PC-3 (cell line): ENCODE results near the gene RHBDD1. TPM values are rescaled to one million over a fixed set of nuclear protein-coding genes. Genes with fewer than 3 reads are reported as not detected.

Experiments
- ATAC-seq: fragments of 200-7000 bp; cut with Tn5 transposase; 2 replicates; pipeline ENCODE4 v1.9.1; 2020; ENCODE audit warnings: mild to moderate bottlenecking, moderate library complexity
- BruUV-seq: library from RNA; stranded (reverse); fragments of 400-500 nt; replicated peaks from 2 replicates; lab custom pipeline; 2021; lab: Mats Ljungman, UMichigan
- CTCF ChIA-PET: fragments of 300-600 bp; sonication (Branson Sonifier 250); formaldehyde crosslinking; loops from one replicate; lab custom pipeline; 2022; ENCODE audit warnings: antibody characterized with exemption; lab: Charles Lee
- POLR2A ChIA-PET: fragments of 300-600 bp; sonication (Branson Sonifier 250); formaldehyde crosslinking; loops from one replicate; lab custom pipeline; 2022; ENCODE audit warnings: antibody characterized with exemption; ENCODE audit not compliant: unreplicated experiment; lab: Charles Lee
- DNase-seq: peaks from one replicate; pipeline ENCODE4 v3.0.0-alpha.2; 2015
- H2AFZ ChIP-seq: fragments of 300-600 bp; sonication (generic); 2 replicates; pipeline ENCODE4 v1.6.0; 2016; ENCODE audit warnings: antibody characterized with exemption, low read length
- H3F3A ChIP-seq: fragments of 300-600 bp; sonication (generic); one replicate; pipeline ENCODE4 v1.6.0; 2017; ENCODE audit warnings: antibody characterized with exemption, low read length, control low read depth, mild to moderate bottlenecking; ENCODE audit not compliant: unreplicated experiment
- H3K27ac ChIP-seq: fragments of 300-600 bp; sonication (generic); 2 replicates; pipeline ENCODE4 v1.5.1; 2016; ENCODE audit warnings: mild to moderate bottlenecking, low read length
- H3K27me3 ChIP-seq: fragments of 300-600 bp; sonication (generic); 2 replicates; pipeline ENCODE4 v1.6.1; 2016; ENCODE audit warnings: low read length, mixed read lengths
- H3K36me3 ChIP-seq: fragments of 300-600 bp; sonication (generic); 2 replicates; pipeline ENCODE4 v1.6.1; 2016; ENCODE audit warnings: low read depth, mixed run types, low read length, mixed read lengths
- H3K4me1 ChIP-seq: fragments of 300-600 bp; sonication (generic); 2 replicates; pipeline ENCODE4 v1.5.1; 2016; ENCODE audit warnings: low read length; ENCODE audit not compliant: insufficient read depth
- H3K4me2 ChIP-seq: fragments of 300-600 bp; sonication (generic); 2 replicates; pipeline ENCODE4 v1.6.0; 2016; ENCODE audit warnings: low read length
- H3K4me3 ChIP-seq: fragments of 300-600 bp; sonication (generic); 2 replicates; pipeline ENCODE4 v1.5.1; 2016; ENCODE audit warnings: mild to moderate bottlenecking, low read length, mixed read lengths
- H3K79me2 ChIP-seq: fragments of 300-600 bp; sonication (generic); 2 replicates; pipeline ENCODE4 v1.6.1; 2017; ENCODE audit warnings: low read length, mixed read lengths
- H3K9ac ChIP-seq: fragments of 300-600 bp; sonication (generic); 2 replicates; pipeline ENCODE4 v1.6.0; 2016; ENCODE audit warnings: mild to moderate bottlenecking, low read length
- H3K9me2 ChIP-seq: fragments of 300-600 bp; sonication (generic); replicated peaks from 2 replicates; pipeline ENCODE4 v1.6.1; 2016; ENCODE audit warnings: mixed run types, low read length, mixed read lengths
- H3K9me3 ChIP-seq: fragments of 300-600 bp; sonication (generic); 2 replicates; pipeline ENCODE4 v1.6.1; 2016; ENCODE audit warnings: low read length, mixed read lengths
- H4K20me1 ChIP-seq: fragments of 300-600 bp; sonication (generic); 2 replicates; pipeline ENCODE4 v1.6.1; 2016; ENCODE audit warnings: low read length, mixed read lengths
- CTCF ChIP-seq: fragments of 300-600 bp; sonication (generic); conservative IDR thresholded peaks from 2 replicates; pipeline ENCODE4 v1.5.1; 2017; ENCODE audit warnings: antibody characterized with exemption, low read depth, mild to moderate bottlenecking, low read length
- EZH2 ChIP-seq: fragments of 300-600 bp; sonication (generic); IDR thresholded peaks from one replicate; pipeline ENCODE4 v1.6.1; 2017; ENCODE audit warnings: antibody characterized with exemption, mild to moderate bottlenecking, low read length; ENCODE audit not compliant: unreplicated experiment
- EZH2phosphoT487 ChIP-seq: fragments of 300-600 bp; sonication (generic); IDR thresholded peaks from 2 replicates; pipeline ENCODE4 v1.6.1; 2018; ENCODE audit warnings: mild to moderate bottlenecking, antibody characterized with exemption, low read length, borderline replicate concordance
- intact Hi-C: fragments of 100-400 bp; cut with micrococcal nuclease; formaldehyde crosslinking; loops from 2 replicates; pipeline ENCODE4 v1.9.0; 2023
- total RNA-seq: library from RNA; depleted of rRNA; stranded (reverse); fragments of >200 nt; gene quantifications from 2 replicates; pipeline ENCODE4 v1.2.3, GENCODE V29; 2014

Gene RHBDD1
- total RNA-seq, 1 experiment from 2014 or later: 9.1 TPM

- no peak for DNase-seq
- no peak for TF ChIP-seq EZH2
- no peak for TF ChIP-seq EZH2phosphoT487
- no peak for TF ChIP-seq CTCF
- Histone ChIP-seq H3K27me3 (no peaks in the 10 kb centered on the region), H3K9me2 (no peaks in the 10 kb centered on the region), H3K4me1 (no peaks in the 10 kb centered on the region), H3F3A (no peaks in the 10 kb centered on the region), H3K9ac (no peak overlapping the region), H3K79me2 (no peaks in the 10 kb centered on the region), H3K4me3 (no peak overlapping the region), H3K9me3 (no peaks in the 10 kb centered on the region), H3K4me2 (no peak overlapping the region), H4K20me1 (no peaks in the 10 kb centered on the region), H3K27ac (no peak overlapping the region), H3K36me3 (no peaks in the 10 kb centered on the region), H2AFZ (no peak overlapping the region)
- POLR2A ChIA-PET: no interaction called here
- intact Hi-C loops: no loop called here
- BruUV-seq: no TSS peak
- CTCF ChIA-PET: no interaction called here
- no peak for ATAC-seq
Measured at GRCh38 chr2:227013330-227013729, 177.5 kb downstream of the RHBDD1 start.

GRCh38 chr2:227013881-227014280 lies 178.0 kb downstream of the RHBDD1 start:
- no peak overlapping the region for H3K4me3 ChIP-seq
- TF ChIP-seq EZH2phosphoT487: no peak
- TF ChIP-seq EZH2: no peak
- no peak for TF ChIP-seq CTCF
- no peaks in the 10 kb centered on the region for H3K36me3 ChIP-seq
- H3F3A ChIP-seq: no peaks in the 10 kb centered on the region
- H3K9ac ChIP-seq: no peak overlapping the region
- DNase-seq (no peak), ATAC-seq (no peak)
- H3K27me3 ChIP-seq: no peaks in the 10 kb centered on the region
- no peaks in the 10 kb centered on the region for H4K20me1 ChIP-seq
- intact Hi-C loops: no loop called here
- ChIA-PET POLR2A (no interaction called here), CTCF (no interaction called here)
- H3K79me2 ChIP-seq: no peaks in the 10 kb centered on the region
- no peak overlapping the region for H3K4me2 ChIP-seq
- no peaks in the 10 kb centered on the region for H3K9me2 ChIP-seq
- no TSS peak for BruUV-seq
- H3K9me3 ChIP-seq: no peaks in the 10 kb centered on the region
- H2AFZ ChIP-seq: no peak overlapping the region
- no peaks in the 10 kb centered on the region for H3K4me1 ChIP-seq
- H3K27ac ChIP-seq: no peak overlapping the region

GRCh38 chr2:227016894-227017293 lies 181.0 kb downstream of the RHBDD1 start:
- BruUV-seq: no TSS peak
- no peak for ATAC-seq
- CTCF ChIA-PET: no interaction called here
- Histone ChIP-seq H3K27ac (no peak overlapping the region), H3K4me3 (no peak overlapping the region), H3K79me2 (no peaks in the 10 kb centered on the region), H3K4me1 (no peaks in the 10 kb centered on the region), H3K9me2 (no peaks in the 10 kb centered on the region), H3K9ac (no peak overlapping the region), H2AFZ (no peak overlapping the region), H3K27me3 (no peaks in the 10 kb centered on the region), H3K9me3 (no peaks in the 10 kb centered on the region), H3K4me2 (no peak overlapping the region), H3K36me3 (no peaks in the 10 kb centered on the region), H3F3A (no peaks in the 10 kb centered on the region), H4K20me1 (no peaks in the 10 kb centered on the region)
- POLR2A ChIA-PET: interaction anchor here (0.5 kb wide), 1 partner anchor 205 kb away, joined by 3 read pairs; no protein-coding TSS in a partner anchor
- intact Hi-C loops: no loop called here
- TF ChIP-seq EZH2 (no peak), EZH2phosphoT487 (no peak), CTCF (no peak)
- no peak for DNase-seq
